OCI-LY1 (cell line): ENCODE data around the gene PAPPA.

Experiments
- H2AFZ ChIP-seq: fragments of 200-600 bp; sonication (generic), shearing (Covaris generic); 2 replicates; pipeline ENCODE4 v1.6.0; 2014; ENCODE audit warnings: antibody characterized with exemption, mild to moderate bottlenecking, low read length
- H3F3A ChIP-seq: fragments of 200-600 bp; sonication (generic), shearing (Covaris generic); 2 replicates; pipeline ENCODE4 v1.6.0; 2014; ENCODE audit warnings: mild to moderate bottlenecking, antibody characterized with exemption, low read length, moderate library complexity; ENCODE audit not compliant: insufficient read depth
- H3K27ac ChIP-seq: fragments of 200-600 bp; sonication (generic); 2 replicates; pipeline ENCODE4 v1.5.1; 2014; ENCODE audit warnings: low read length, mixed run types, mild to moderate bottlenecking, low read depth; ENCODE audit not compliant: poor library complexity, severe bottlenecking
- H3K27me3 ChIP-seq: fragments of 200-600 bp; sonication (generic); 2 replicates; pipeline ENCODE4 v1.6.0; 2014; ENCODE audit warnings: antibody characterized with exemption, mild to moderate bottlenecking, low read length, moderate library complexity; ENCODE audit not compliant: insufficient read depth
- H3K36me3 ChIP-seq: fragments of 200-600 bp; sonication (generic); 2 replicates; pipeline ENCODE4 v1.6.1; 2014; ENCODE audit warnings: mild to moderate bottlenecking, antibody characterized with exemption, low read length, moderate library complexity, mixed read lengths; ENCODE audit not compliant: insufficient read depth
- H3K4me1 ChIP-seq: fragments of 200-600 bp; sonication (generic); 2 replicates; pipeline ENCODE4 v1.5.1; 2014; ENCODE audit warnings: mild to moderate bottlenecking, low read length, moderate library complexity; ENCODE audit not compliant: insufficient read depth, severe bottlenecking
- H3K4me2 ChIP-seq: fragments of 200-600 bp; sonication (generic), shearing (Covaris generic); 2 replicates; pipeline ENCODE4 v1.6.1; 2014; ENCODE audit warnings: low read length
- H3K4me3 ChIP-seq: fragments of 200-600 bp; sonication (generic); 2 replicates; pipeline ENCODE4 v1.5.1; 2014; ENCODE audit warnings: low read length, low read depth, mild to moderate bottlenecking, mixed read lengths; ENCODE audit not compliant: poor library complexity, severe bottlenecking
- H3K79me2 ChIP-seq: fragments of 200-600 bp; shearing (Covaris generic); 2 replicates; pipeline ENCODE4 v1.6.1; 2016; ENCODE audit warnings: mixed run types, low read length, mixed read lengths; ENCODE audit not compliant: insufficient read depth
- H3K9ac ChIP-seq: fragments of 200-600 bp; sonication (generic), shearing (Covaris generic); 2 replicates; pipeline ENCODE4 v1.6.1; 2014; ENCODE audit warnings: mild to moderate bottlenecking, low read length, mixed read lengths
- H3K9me2 ChIP-seq: fragments of 200-600 bp; sonication (generic), shearing (Covaris generic); 2 replicates; pipeline ENCODE4 v1.6.1; 2014; ENCODE audit warnings: low read depth, mild to moderate bottlenecking, low read length, mixed read lengths
- H3K9me3 ChIP-seq: fragments of 200-600 bp; shearing (Covaris generic); 2 replicates; pipeline ENCODE4 v1.6.1; 2014; ENCODE audit warnings: low read length, mixed read lengths
- H4K20me1 ChIP-seq: fragments of 200-600 bp; sonication (generic), shearing (Covaris generic); 2 replicates; pipeline ENCODE4 v1.6.0; 2016; ENCODE audit warnings: mild to moderate bottlenecking, low read length; ENCODE audit not compliant: insufficient read depth
- CTCF ChIP-seq: fragments of 200-600 bp; sonication (generic), shearing (Covaris generic); IDR thresholded peaks from 2 replicates; pipeline ENCODE4 v1.5.1; 2017; ENCODE audit warnings: mild to moderate bottlenecking, antibody characterized with exemption, low read length, moderate library complexity, mixed read lengths
- EZH2 ChIP-seq: fragments of 200-600 bp; sonication (generic), shearing (Covaris generic); IDR thresholded peaks from 2 replicates; pipeline ENCODE4 v1.8.0; 2017; ENCODE audit warnings: borderline replicate concordance, mixed run types, mild to moderate bottlenecking, antibody characterized with exemption, low read length, moderate library complexity, mixed read lengths

The PAPPA gene

GRCh38 chr9:116355153-116355921 is 201.7 kb downstream of the PAPPA start:
- Histone ChIP-seq H3K4me3 (no peak overlapping the region), H3K9me3 (no peaks in the 10 kb centered on the region), H3F3A (no peaks in the 10 kb centered on the region), H3K9ac (no peak overlapping the region), H4K20me1 (no peaks in the 10 kb centered on the region), H3K79me2 (no peaks in the 10 kb centered on the region), H3K4me1 (no peaks in the 10 kb centered on the region), H3K9me2 (no peaks in the 10 kb centered on the region), H2AFZ (no peak overlapping the region), H3K36me3 (no peaks in the 10 kb centered on the region), H3K27ac (no peak overlapping the region), H3K4me2 (no peak overlapping the region), H3K27me3 (no peaks in the 10 kb centered on the region)
- TF ChIP-seq EZH2: no peak
- TF ChIP-seq CTCF: no peak

GRCh38 chr9:116358251-116358650 is 204.7 kb downstream of the PAPPA start:
- Histone ChIP-seq H2AFZ (no peak overlapping the region), H3K4me2 (no peak overlapping the region), H3F3A (no peaks in the 10 kb centered on the region), H3K9me2 (no peaks in the 10 kb centered on the region), H3K27me3 (no peaks in the 10 kb centered on the region), H3K4me3 (no peak overlapping the region), H3K4me1 (no peaks in the 10 kb centered on the region), H3K9me3 (no peaks in the 10 kb centered on the region), H3K79me2 (no peaks in the 10 kb centered on the region), H3K27ac (no peak overlapping the region), H4K20me1 (no peaks in the 10 kb centered on the region), H3K36me3 (no peaks in the 10 kb centered on the region), H3K9ac (no peak overlapping the region)
- TF ChIP-seq EZH2 (no peak), CTCF (no peak)

GRCh38 chr9:116360016-116360415 is 206.4 kb downstream of the PAPPA start:
- Histone ChIP-seq H3K4me2 (no peak overlapping the region), H3K27ac (no peak overlapping the region), H3K9me3 (no peaks in the 10 kb centered on the region), H3K9me2 (no peaks in the 10 kb centered on the region), H3K27me3 (no peaks in the 10 kb centered on the region), H3K4me3 (no peak overlapping the region), H4K20me1 (no peaks in the 10 kb centered on the region), H2AFZ (no peak overlapping the region), H3K4me1 (no peaks in the 10 kb centered on the region), H3F3A (no peaks in the 10 kb centered on the region), H3K36me3 (no peaks in the 10 kb centered on the region), H3K79me2 (no peaks in the 10 kb centered on the region), H3K9ac (no peak overlapping the region)
- TF ChIP-seq EZH2 (no peak), CTCF (no peak)
